Measurements from ENCODE around the gene ZC3HAV1L.
"Not testable (repeated sequence)": the region's sequence is repeated elsewhere in the genome, so short reads cannot be mapped to it uniquely, and the experiment has no call there.

ZC3HAV1L gene

GRCh38 chr7:139054101-139054500 is 18.3 kb upstream of the ZC3HAV1L start:
- no peak for DNase-seq (ENCODE audit: low spot score)

DNA sequence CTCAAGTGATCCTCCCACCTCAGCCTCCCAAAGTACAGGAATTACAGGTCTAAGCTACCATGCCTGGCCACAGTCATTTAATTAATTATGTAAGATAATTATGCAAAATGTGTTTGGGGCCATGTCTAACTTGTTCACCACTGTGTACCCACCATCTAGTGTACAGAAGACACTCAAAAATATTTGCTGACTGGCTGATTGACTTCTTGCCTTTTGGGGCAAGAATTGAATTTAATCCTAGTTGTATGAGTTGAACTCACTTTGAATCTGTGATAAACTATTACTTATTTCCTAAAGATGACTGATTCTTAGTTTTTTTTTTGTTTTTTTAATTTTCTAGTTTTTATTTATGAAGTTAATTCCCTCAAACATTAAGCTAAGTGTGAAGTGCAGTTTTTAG is 15.8 kb upstream of the ZC3HAV1L start:
- DNase-seq (ENCODE audit: low spot score), result no peak

- no peak for DNase-seq (ENCODE audit: low spot score)
Measured at GRCh38 chr7:139049936-139050335, 14.1 kb upstream of the ZC3HAV1L start.

DNA sequence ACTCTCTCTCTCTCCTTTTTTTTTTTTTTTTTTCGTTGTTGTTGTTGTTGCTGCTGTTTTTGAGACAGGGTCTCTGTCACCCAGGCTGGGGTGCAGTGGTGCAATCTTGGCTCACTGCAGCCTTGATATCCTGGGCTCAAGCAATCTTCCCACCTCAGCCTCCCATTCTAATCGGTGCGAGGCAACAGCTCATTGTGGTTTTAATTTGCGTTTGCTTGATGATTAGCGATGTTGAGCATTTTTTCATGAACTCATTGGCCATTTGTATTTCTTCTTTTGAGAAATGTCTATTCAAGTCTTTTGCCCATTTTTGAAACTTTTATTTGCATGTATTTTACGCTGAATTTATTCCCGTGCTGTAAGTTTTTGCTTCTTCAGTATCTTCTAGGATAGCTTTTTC is 13.3 kb upstream of the ZC3HAV1L start:
- no peak for DNase-seq (ENCODE audit: low spot score)

GRCh38 chr7:139047970-139048369 is 12.1 kb upstream of the ZC3HAV1L start:
- no peak for DNase-seq (ENCODE audit: low spot score)

DNA sequence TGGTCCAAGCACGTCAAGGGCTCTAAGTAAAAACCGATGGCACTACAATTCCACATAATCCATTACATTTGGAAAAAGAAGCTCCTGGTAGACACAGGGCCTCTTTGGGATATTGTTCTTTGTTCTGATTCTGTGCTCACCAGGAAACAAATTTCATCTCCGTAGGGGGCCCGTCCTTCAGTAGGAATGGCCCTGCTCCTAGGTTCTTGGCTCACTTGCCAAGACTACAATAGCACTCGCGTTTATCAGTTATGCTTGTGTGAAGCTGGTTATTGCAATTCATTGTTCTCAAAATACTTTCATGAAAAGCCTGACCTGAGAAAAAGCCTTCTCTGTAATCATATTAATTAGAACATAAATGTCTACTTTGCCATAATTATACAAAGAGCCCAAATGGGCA is 10.3 kb upstream of the ZC3HAV1L start:
- DNase-seq (ENCODE audit: low spot score), result no peak

- no peak for DNase-seq (ENCODE audit: low spot score)
Measured at GRCh38 chr7:139044813-139045794, 9.3 kb upstream of the ZC3HAV1L start.

- no peak for DNase-seq (ENCODE audit: low spot score)
Measured at GRCh38 chr7:139043823-139044812, 8.3 kb upstream of the ZC3HAV1L start.

DNA sequence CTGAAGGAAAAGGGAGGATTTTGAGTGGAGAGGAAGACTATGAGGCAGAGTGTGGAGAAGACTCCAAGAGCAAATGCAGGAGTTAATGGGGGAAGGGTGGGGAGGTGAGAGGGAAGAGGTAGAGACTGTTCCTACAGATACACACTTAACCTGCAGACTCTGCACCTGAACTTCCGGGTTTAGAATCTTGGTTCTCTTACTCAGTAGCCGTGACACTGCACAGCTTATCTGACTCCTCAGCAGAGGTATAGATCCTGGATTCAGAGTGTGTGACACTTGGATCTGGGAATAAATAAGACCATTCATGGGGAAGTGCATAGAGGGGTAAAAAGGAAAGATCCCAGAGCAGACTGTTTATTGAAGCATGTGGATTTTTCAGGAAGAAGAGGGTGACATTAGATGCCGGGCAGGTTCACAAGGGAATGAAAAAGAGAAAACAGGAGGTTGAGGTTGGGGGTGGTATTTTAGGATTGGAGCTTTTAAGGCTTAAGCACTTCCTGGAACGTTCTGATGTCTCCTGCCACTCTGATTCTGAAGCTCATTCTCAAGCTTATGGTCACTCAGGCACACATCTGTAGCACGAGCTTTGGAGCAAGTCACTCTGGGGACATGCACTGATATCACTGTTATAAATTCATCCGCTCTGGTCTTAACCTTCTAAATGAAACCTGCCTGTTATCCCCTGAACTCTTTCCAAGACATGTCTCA is 5.7 kb upstream of the ZC3HAV1L start:
- no peak for DNase-seq (ENCODE audit: low spot score)

GRCh38 chr7:139038691-139039090 is 2.8 kb upstream of the ZC3HAV1L start:
- DNase-seq (ENCODE audit: low spot score), result no peak

- no peak for DNase-seq (ENCODE audit: low spot score)
Measured at GRCh38 chr7:139036901-139037300, 1.1 kb upstream of the ZC3HAV1L start.

DNA sequence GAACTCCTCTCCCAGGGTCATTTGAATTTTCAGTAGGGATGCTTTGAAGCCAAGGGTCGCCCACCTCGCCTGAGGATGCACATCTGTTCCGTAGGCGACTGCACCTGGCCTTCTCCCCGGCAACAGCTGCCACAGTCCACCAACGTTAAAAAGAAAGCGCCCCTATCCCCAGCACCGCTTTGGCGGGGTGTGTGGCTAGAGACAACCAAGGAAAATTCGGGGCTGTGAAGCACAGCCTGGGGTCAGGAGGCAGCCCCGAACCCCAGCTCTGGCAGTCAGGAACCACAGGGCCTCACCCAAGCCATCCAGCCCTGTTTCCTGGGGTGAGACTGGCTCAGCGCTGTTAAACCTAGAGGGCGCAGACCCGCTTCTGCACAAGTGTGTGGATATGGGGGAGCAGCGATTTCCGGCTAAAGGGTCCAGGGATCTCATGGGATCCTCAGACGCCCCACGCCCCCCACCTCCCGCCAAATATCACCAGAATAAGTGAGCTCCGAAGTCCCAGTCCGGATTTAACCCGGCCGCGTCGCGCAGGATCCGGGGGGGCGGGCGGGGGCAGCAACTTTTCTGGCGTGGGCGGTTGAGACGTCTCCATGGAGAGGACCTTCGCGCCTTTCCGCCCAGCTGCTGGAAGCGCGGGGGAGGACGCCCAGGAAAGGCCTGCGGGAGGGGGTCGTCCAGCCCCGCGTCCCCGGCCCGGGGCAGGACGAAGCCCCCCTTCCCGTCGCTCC is 822 bp downstream of the ZC3HAV1L start:
- peak; percentile 53 for DNase-seq (ENCODE audit: low spot score)

DNA sequence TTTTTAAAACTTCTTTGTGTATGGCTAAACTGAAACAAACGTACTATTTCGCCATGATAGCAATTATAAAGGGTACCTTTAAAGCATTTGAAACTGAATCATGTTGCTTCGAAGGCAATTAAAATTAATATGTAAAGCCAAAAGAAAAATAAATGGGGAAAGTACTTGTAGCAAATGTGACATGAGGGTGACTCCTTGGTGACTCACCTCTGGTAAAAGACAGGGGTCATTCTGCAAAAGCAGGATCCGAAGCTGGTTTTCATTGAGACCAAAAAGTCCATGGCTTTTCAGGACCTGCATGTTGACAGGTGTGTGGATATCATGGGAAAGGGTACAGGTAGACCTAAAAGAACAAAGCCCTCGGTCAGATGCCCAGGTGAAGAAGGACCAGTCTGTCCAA is 1.5 kb downstream of the ZC3HAV1L start:
- peak; percentile 32 for DNase-seq (ENCODE audit: low spot score)

GRCh38 chr7:139033346-139034114 is 2.3 kb downstream of the ZC3HAV1L start:
- no peak for DNase-seq (ENCODE audit: low spot score)

GRCh38 chr7:139032473-139032872 is 3.4 kb downstream of the ZC3HAV1L start:
- no peak for DNase-seq (ENCODE audit: low spot score)

DNA sequence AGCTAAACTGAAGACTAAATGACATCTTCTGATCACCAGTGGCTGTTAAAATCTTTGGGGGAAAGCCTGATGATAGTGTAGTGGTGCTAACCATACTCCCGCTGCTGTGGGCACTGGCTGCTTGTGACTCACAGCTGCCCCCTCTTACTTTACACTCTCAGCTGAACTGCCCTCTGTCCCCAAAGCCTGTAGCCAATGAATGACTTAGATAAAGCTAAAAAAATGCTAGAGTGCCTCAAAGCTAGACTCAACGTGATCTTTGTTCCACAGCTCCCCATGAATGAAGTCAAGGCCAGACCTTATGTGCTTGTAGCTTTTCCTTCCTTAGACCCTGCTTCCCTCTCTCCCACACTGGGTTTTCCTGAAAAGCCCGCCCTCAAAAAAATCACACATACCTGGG is 6.5 kb downstream of the ZC3HAV1L start:
- DNase-seq (ENCODE audit: low spot score), result no peak

DNA sequence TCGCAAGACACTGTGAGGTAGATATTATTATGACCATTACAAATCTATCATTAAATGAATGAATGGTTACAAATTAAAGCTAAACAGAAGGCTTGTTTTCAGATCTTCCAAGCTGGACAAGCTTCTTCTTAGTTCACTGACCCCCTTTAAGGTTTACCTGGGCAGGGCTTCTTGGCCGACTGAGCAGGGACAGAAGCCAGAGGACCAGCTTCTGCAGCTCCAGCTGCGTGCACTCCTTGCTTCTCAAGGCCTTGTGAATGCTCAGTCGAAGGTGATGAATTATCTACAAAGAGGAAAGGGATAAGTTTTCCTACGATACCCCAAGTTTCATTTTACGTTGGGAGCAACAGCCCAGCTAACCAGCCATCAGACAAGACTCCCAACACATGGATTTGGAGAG is 9.3 kb downstream of the ZC3HAV1L start:
- no peak for DNase-seq (ENCODE audit: low spot score)

DNA sequence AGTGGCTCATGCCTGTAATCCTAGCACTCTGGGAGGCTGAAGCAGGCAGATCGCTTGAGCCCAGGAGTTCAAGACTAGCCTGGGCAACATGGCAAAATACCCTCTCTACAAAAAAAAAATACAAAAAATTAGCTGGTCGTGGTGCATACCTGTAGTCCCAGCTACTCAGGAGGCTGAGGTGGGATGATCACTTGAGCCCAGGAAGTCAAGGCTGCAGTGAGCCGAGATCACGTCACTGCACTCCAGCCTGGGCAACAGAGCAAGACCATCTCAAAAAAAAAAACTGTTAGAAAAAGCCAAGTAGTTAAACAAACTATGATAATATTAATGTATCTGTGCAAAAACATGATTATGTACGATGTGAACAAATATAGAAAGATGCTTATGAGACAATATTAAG is 10.0 kb downstream of the ZC3HAV1L start:
- not testable (repeated sequence) for DNase-seq (ENCODE audit: low spot score)

- no peak for DNase-seq (ENCODE audit: low spot score)
Measured at GRCh38 chr7:139023076-139023475, 12.8 kb downstream of the ZC3HAV1L start.

- no peak for DNase-seq (ENCODE audit: low spot score)
Measured at GRCh38 chr7:139022286-139022685, 13.6 kb downstream of the ZC3HAV1L start.

DNA sequence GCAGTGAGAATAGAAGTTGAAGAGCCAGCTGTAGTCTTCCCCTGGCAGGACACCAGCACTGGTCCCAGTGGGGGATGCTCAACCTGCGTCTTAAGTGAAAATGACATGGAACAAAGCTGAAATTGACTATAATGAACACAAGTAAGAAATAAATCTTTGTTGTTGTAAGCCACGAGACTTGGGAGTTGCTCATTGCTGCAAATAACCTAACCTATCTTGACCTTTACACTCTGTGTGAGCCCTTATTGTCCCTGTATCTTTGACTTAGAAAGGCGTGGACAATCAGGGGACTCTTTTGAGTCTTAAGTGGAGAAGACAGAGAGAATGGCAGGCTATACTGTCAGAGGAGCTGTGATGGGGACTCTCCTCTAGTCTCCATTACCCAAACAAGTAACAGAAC is 16.9 kb downstream of the ZC3HAV1L start:
- no peak for DNase-seq (ENCODE audit: low spot score)

Data from SW480 (cell line).